ENCODE data around the gene KLHL42. TPM values are rescaled to one million over a fixed set of nuclear protein-coding genes. Genes with fewer than 3 reads are reported as not detected.
"Not testable (repeated sequence)": the region's sequence is repeated elsewhere in the genome, so short reads cannot be mapped to it uniquely, and the experiment has no call there.

Gene KLHL42
- total RNA-seq = 7.4 and 9.2 TPM in 2 replicates
- 8.0 TPM for polyA plus RNA-seq (2012)

GRCh38 chr12:27779920-27780611 is at the start of gene KLHL42, which contains the start of gene MANSC4:
TSS of gene KLHL42 (plus strand) at chr12:27780233. CDS start at chr12:27780331, 98 bp downstream.
TSS of gene MANSC4 (minus strand) at chr12:27780236. CDS start at chr12:27771276, 8,960 bp downstream.
- peak; percentile 81 for DNase-seq (ENCODE audit: low read depth)

GRCh38 chr12:27732281-27732680 is 47.8 kb upstream of the KLHL42 start:
- peak; percentile 6 for DNase-seq (ENCODE audit: low read depth)

- DNase-seq (ENCODE audit: low read depth) = peak; percentile 33
Observed at GRCh38 chr12:27733052-27733656, 46.9 kb upstream of the KLHL42 start.

- no peak for DNase-seq (ENCODE audit: low read depth)
Observed at GRCh38 chr12:27733791-27734190, 46.2 kb upstream of the KLHL42 start.

GRCh38 chr12:27734321-27734720 is 45.7 kb upstream of the KLHL42 start:
- DNase-seq (ENCODE audit: low read depth) = not testable (repeated sequence)

GRCh38 chr12:27743601-27744000 is 36.4 kb upstream of the KLHL42 start:
- no peak for DNase-seq (ENCODE audit: low read depth)

GRCh38 chr12:27745734-27746133 is 34.3 kb upstream of the KLHL42 start:
- DNase-seq (ENCODE audit: low read depth) = not testable (repeated sequence)

- peak; percentile 4 for DNase-seq (ENCODE audit: low read depth)
Observed at GRCh38 chr12:27747111-27747820, 32.8 kb upstream of the KLHL42 start.

GRCh38 chr12:27751386-27752047 is 28.5 kb upstream of the KLHL42 start:
- DNase-seq (ENCODE audit: low read depth) = no peak

GRCh38 chr12:27754795-27755194 is 25.2 kb upstream of the KLHL42 start:
- no peak for DNase-seq (ENCODE audit: low read depth)

GRCh38 chr12:27756670-27757195 is 23.3 kb upstream of the KLHL42 start:
- no peak for DNase-seq (ENCODE audit: low read depth)

- no peak for DNase-seq (ENCODE audit: low read depth)
Observed at GRCh38 chr12:27762757-27763156, 17.3 kb upstream of the KLHL42 start.

- no peak for DNase-seq (ENCODE audit: low read depth)
Observed at GRCh38 chr12:27766587-27766986, 13.4 kb upstream of the KLHL42 start.

- no peak for DNase-seq (ENCODE audit: low read depth)
Observed at GRCh38 chr12:27769142-27769673, 10.8 kb upstream of the KLHL42 start.

- DNase-seq (ENCODE audit: low read depth) = no peak
Observed at GRCh38 chr12:27771481-27772327, 8.3 kb upstream of the KLHL42 start.

- DNase-seq (ENCODE audit: low read depth) = no peak
Observed at GRCh38 chr12:27772328-27773049, 7.5 kb upstream of the KLHL42 start.

- DNase-seq (ENCODE audit: low read depth) = no peak
Observed at GRCh38 chr12:27777141-27777540, 2.9 kb upstream of the KLHL42 start.

GRCh38 chr12:27778206-27778605 is 1.8 kb upstream of the KLHL42 start:
- DNase-seq (ENCODE audit: low read depth) = no peak

- peak; percentile 48 for DNase-seq (ENCODE audit: low read depth)
Observed at GRCh38 chr12:27779416-27779919, 565 bp upstream of the KLHL42 start.

Measured in myocyte (in vitro differentiated cells).